OCI-LY7 (cell line): Measurements from ENCODE around the gene ELP1.

ENCODE experiments used
- EZH2phosphoT487 ChIP-seq: fragments of 200-600 bp; sonication (generic); IDR thresholded peaks from 2 replicates; pipeline ENCODE4 v1.6.1; 2018; ENCODE audit warnings: low read depth, borderline replicate concordance, mild to moderate bottlenecking, mixed run types, antibody characterized with exemption, low read length, moderate library complexity, mixed read lengths
- TF ChIP-seq, protein P1 (sequence below): fragments of 200-600 bp; sonication (generic); conservative IDR thresholded peaks from 2 replicates; pipeline ENCODE4 v1.5.1; 2014; ENCODE audit warnings: mild to moderate bottlenecking, antibody characterized with exemption, low read length, moderate library complexity, mixed read lengths

DNA sequence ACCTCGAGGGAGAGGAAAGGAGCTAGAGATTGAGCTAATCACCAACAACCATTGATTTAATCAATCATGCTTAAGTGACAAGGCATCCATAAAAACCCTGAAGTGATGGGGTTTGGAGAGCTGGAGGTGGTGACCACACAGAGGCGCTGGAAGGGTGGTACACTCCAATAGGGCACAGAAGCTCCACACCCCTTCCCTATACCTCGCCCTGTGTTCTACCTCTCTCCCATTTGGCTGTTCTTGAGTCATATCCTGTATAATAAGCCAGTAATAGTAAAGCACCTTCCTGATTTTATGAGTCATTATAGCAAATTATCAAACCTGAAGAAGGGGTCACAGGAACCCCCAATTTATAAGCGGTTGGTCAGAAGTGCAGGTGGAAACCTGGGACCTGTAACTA is 96.4 kb downstream of the ELP1 start:
- TF ChIP-seq, protein P1, sequence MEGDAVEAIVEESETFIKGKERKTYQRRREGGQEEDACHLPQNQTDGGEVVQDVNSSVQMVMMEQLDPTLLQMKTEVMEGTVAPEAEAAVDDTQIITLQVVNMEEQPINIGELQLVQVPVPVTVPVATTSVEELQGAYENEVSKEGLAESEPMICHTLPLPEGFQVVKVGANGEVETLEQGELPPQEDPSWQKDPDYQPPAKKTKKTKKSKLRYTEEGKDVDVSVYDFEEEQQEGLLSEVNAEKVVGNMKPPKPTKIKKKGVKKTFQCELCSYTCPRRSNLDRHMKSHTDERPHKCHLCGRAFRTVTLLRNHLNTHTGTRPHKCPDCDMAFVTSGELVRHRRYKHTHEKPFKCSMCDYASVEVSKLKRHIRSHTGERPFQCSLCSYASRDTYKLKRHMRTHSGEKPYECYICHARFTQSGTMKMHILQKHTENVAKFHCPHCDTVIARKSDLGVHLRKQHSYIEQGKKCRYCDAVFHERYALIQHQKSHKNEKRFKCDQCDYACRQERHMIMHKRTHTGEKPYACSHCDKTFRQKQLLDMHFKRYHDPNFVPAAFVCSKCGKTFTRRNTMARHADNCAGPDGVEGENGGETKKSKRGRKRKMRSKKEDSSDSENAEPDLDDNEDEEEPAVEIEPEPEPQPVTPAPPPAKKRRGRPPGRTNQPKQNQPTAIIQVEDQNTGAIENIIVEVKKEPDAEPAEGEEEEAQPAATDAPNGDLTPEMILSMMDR: no peak
- no peak for TF ChIP-seq EZH2phosphoT487
